ENCODE data around the gene CLIC4.
"Not testable (repeated sequence)": the region's sequence is repeated elsewhere in the genome, so short reads cannot be mapped to it uniquely, and the experiment has no call there.

The CLIC4 gene

GRCh38 chr1:24743404-24744211, 1.6 kb upstream of the CLIC4 start:
- no peak for DNase-seq (ENCODE audit: extremely low read depth in 1 of 2, low read depth in 1 of 2)

GRCh38 chr1:24745711-24746413, 615 bp downstream of the CLIC4 start:
- DNase-seq (ENCODE audit: extremely low read depth in 1 of 2, low read depth in 1 of 2), result no peak

- DNase-seq (ENCODE audit: extremely low read depth in 1 of 2, low read depth in 1 of 2), result no peak
Measured at GRCh38 chr1:24748191-24749121, 3.2 kb downstream of the CLIC4 start.

- DNase-seq (ENCODE audit: extremely low read depth in 1 of 2, low read depth in 1 of 2), result no peak
Measured at GRCh38 chr1:24749252-24749651, 4.0 kb downstream of the CLIC4 start.

- no peak for DNase-seq (ENCODE audit: extremely low read depth in 1 of 2, low read depth in 1 of 2)
Measured at GRCh38 chr1:24749886-24750285, 4.6 kb downstream of the CLIC4 start.

- DNase-seq (ENCODE audit: extremely low read depth in 1 of 2, low read depth in 1 of 2), result no peak
Measured at GRCh38 chr1:24751833-24752232, 6.6 kb downstream of the CLIC4 start.

GRCh38 chr1:24752305-24752704, 7.1 kb downstream of the CLIC4 start:
- DNase-seq (ENCODE audit: extremely low read depth in 1 of 2, low read depth in 1 of 2), result no peak

- no peak for DNase-seq (ENCODE audit: extremely low read depth in 1 of 2, low read depth in 1 of 2)
Measured at GRCh38 chr1:24754229-24754628, 9.0 kb downstream of the CLIC4 start.

GRCh38 chr1:24755323-24755722, 10.1 kb downstream of the CLIC4 start:
- not testable (repeated sequence) for DNase-seq (ENCODE audit: extremely low read depth in 1 of 2, low read depth in 1 of 2)

GRCh38 chr1:24756395-24756794, 11.1 kb downstream of the CLIC4 start:
- DNase-seq (ENCODE audit: extremely low read depth in 1 of 2, low read depth in 1 of 2), result no peak

- DNase-seq (ENCODE audit: extremely low read depth in 1 of 2, low read depth in 1 of 2), result no peak
Measured at GRCh38 chr1:24759492-24759891, 14.2 kb downstream of the CLIC4 start.

- DNase-seq (ENCODE audit: extremely low read depth in 1 of 2, low read depth in 1 of 2), result no peak
Measured at GRCh38 chr1:24761582-24761981, 16.3 kb downstream of the CLIC4 start.

- no peak for DNase-seq (ENCODE audit: extremely low read depth in 1 of 2, low read depth in 1 of 2)
Measured at GRCh38 chr1:24762133-24762676, 17.0 kb downstream of the CLIC4 start.

- no peak for DNase-seq (ENCODE audit: extremely low read depth in 1 of 2, low read depth in 1 of 2)
Measured at GRCh38 chr1:24763671-24764070, 18.4 kb downstream of the CLIC4 start.

- no peak for DNase-seq (ENCODE audit: extremely low read depth in 1 of 2, low read depth in 1 of 2)
Measured at GRCh38 chr1:24764439-24764838, 19.2 kb downstream of the CLIC4 start.

- DNase-seq (ENCODE audit: extremely low read depth in 1 of 2, low read depth in 1 of 2), result no peak
Measured at GRCh38 chr1:24764848-24765247, 19.6 kb downstream of the CLIC4 start.

- DNase-seq (ENCODE audit: extremely low read depth in 1 of 2, low read depth in 1 of 2), result no peak
Measured at GRCh38 chr1:24765308-24765988, 20.2 kb downstream of the CLIC4 start.

- DNase-seq (ENCODE audit: extremely low read depth in 1 of 2, low read depth in 1 of 2), result no peak
Measured at GRCh38 chr1:24767351-24767750, 22.1 kb downstream of the CLIC4 start.

- DNase-seq (ENCODE audit: extremely low read depth in 1 of 2, low read depth in 1 of 2), result no peak
Measured at GRCh38 chr1:24768873-24769605, 23.8 kb downstream of the CLIC4 start.

Measured in stimulated activated CD8-positive, alpha-beta memory T cell treated with anti-CD3 and anti-CD28 coated beads, Interleukin-7, amount 100 ng/mL, for 48 hours (primary cell).